HG02973 (cell line): ENCODE results near the gene SYNE3.

Experiments used
- ATAC-seq: cut with Tn5 transposase; IDR thresholded peaks from one replicate; pipeline ENCODE4 v1.9.1; 2021; ENCODE audit warnings: moderate library complexity; ENCODE audit not compliant: unreplicated experiment

The SYNE3 gene

GRCh38 chr14:95478309-95478708 is 38.1 kb downstream of the SYNE3 start:
- ATAC-seq: no peak

GRCh38 chr14:95477411-95478269 is 38.8 kb downstream of the SYNE3 start:
- ATAC-seq: no peak

GRCh38 chr14:95476747-95477146 is 39.7 kb downstream of the SYNE3 start:
- ATAC-seq: no peak

DNA sequence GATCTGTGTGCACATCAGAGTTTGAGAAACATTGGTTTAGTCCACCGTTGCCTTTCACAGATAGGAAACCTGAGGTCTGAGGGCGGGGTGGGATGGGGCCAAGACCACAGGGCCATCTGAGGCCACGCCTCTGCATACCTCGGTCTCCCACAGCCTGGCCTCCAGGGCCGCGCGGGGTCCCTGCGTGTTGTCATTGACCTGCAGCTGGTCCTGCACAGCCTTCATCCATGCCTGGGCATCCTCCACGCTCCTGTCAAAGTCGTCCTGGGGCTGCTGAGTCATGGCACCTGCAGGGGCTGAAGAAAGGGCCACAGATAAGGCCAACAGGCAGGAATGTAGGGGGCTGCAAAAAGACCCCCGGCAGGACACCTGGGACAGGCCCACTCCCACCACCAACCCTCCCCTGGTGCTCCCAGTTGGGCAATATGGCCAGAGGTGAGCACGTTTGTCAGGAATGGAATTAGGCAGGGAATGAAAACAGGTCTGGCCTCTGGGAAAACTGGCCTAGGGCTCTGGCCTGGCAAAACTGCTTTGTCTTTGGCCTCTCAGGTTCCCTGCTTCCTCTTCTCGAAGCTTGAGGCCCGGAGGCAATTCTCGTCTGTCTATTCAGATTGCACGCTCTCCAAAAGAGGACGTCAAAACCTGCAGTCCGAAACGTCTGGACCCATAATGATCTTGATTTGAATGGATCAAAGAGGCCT is 40.8 kb downstream of the SYNE3 start:
- no peak for ATAC-seq

DNA sequence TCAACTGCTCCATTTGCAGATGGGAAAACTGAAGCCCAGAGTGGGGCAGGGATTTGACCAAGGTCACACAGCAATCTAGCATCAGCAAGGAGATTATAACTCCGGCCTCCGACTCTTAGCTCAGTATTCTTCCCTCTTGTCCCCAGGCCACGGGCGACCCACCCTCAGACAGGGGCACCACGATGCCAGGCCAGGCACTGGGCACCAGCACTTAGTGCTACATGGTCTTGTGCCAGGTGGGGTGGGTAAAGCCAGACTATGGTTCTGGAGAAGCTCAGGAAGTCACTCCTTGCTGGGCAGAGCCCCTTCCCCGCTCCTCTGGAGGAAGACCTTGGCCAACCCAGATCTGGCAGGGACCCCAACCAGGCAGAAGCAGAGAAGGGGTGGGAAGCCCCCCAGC is 41.5 kb downstream of the SYNE3 start:
- ATAC-seq: no peak

DNA sequence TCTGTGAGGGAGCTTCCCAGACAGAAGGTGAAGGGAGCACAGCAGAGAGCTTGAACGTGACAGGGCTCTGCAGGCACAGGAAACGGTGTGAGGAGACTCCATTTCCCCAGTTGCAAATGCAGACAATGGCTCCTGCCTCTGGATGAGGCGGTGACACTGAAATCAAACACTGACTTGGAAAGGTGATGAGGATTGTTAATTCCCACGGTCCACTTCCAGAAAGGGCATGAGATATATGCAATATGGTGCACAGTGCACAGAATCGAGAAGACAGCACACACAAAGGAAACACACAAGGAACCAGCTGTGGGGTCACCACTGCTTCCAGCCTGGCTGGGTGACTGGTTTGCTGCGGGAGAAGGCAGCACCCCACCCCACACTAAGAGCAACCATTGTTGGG is 42.0 kb downstream of the SYNE3 start:
- no peak for ATAC-seq

DNA sequence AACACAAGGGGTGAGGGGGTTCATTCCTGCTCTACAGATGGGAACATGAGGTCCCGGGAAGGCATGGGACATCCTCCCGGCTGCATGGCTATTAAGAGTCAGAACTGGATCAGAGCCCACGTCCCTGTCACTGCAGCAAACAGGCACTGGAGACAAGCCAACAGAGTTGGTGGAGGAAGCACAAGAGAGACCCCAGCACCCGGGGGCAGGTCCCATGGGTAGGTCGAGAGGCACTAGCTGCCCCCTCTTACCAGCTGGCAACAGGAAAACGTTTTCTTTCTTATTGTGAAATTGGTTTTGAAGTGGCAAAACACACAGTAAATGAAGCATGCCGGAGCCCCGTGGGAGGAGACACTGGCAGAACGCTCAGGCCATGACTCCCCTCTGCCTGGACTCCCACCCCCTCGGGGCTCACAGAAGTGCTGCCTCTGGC is 43.6 kb downstream of the SYNE3 start:
- ATAC-seq: no peak

- no peak for ATAC-seq
Measured at GRCh38 chr14:95471476-95471875, 45.0 kb downstream of the SYNE3 start.

GRCh38 chr14:95471016-95471415 is 45.4 kb downstream of the SYNE3 start:
- ATAC-seq: no peak

- ATAC-seq: no peak
Measured at GRCh38 chr14:95469134-95469481, 47.3 kb downstream of the SYNE3 start.

- ATAC-seq: no peak
Measured at GRCh38 chr14:95468448-95469133, 47.9 kb downstream of the SYNE3 start.

DNA sequence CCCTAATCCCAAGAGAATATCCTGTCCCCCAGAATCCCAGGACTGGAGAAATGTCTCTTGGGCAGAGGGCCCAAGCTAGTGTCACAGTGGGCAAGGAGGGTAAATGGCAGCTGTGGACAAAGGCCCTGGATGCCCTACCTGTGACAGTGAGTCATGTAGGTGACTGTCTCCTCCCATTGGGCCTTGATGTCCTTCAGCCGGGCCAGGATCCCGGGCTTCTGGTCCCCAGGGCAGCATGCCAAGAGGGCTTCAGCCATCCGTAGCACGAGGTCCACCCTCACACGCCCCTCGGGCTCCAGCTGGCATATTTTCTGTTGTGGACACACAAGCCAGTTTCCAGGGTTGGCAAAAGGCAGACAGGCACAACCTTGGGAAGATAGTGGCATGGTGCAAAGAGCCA is 48.8 kb downstream of the SYNE3 start:
- ATAC-seq: no peak

GRCh38 chr14:95467232-95467631 is 49.2 kb downstream of the SYNE3 start:
- ATAC-seq: no peak
